Mesodermal cell (in vitro differentiated cells): ENCODE data around the gene DNAH5.

ENCODE experiments used
- H3K27ac ChIP-seq: 2 replicates; pipeline ENCODE4 v1.7.0; 2013; ENCODE audit warnings: mild to moderate bottlenecking, low read depth, low read length, moderate library complexity; ENCODE audit not compliant: severe bottlenecking
- H3K36me3 ChIP-seq: 2 replicates; pipeline ENCODE4 v1.7.1; 2013; ENCODE audit warnings: mild to moderate bottlenecking, low read length, moderate library complexity; ENCODE audit not compliant: control insufficient read depth, insufficient read depth
- H3K4me1 ChIP-seq: one replicate; pipeline ENCODE4 v1.7.1; 2013; ENCODE audit warnings: mild to moderate bottlenecking, low read length; ENCODE audit not compliant: insufficient read depth, control insufficient read depth, poor library complexity, severe bottlenecking
- H3K4me3 ChIP-seq: 2 replicates; pipeline ENCODE4 v1.7.0; 2013; ENCODE audit warnings: low read length, control low read depth, mild to moderate bottlenecking; ENCODE audit not compliant: insufficient read depth, poor library complexity, severe bottlenecking; ENCODE audit errors: extremely low read depth
- H3K9me3 ChIP-seq: 2 replicates; pipeline ENCODE4 v1.7.1; 2013; ENCODE audit warnings: mild to moderate bottlenecking, low read length, moderate library complexity; ENCODE audit not compliant: control insufficient read depth
- WGBS, 2 experiments: methylation state at CpG; one replicate each; pipeline ENCODE4 v1.1.5; 2013; ENCODE audit warnings: missing lambda C conversion rate in 2 of 2; ENCODE audit not compliant: insufficient coverage in 2 of 2; 5-methylcytosine and 5-hydroxymethylcytosine counted together

DNAH5 gene

DNA sequence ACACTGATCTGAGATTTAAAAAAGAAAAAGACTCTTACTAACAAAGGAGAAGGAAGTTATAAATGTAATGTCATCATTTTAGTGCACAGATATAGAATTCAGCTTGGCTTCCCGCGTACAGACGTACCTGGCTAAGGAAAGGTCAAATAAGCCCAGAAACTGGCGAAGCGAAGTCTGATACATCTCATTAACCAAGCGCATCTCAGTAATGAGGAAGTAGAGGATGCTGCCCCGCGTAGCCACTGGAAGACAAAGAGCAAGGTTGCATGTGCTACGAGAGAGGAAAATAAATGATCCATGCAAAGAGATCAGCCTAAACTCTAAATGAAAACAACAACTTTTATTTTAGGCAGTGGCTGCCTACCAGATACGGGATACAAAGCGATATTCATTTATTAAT lies 208.8 kb downstream of the DNAH5 start:
- WGBS, 2 experiments, result 93 to 94% methylated on average over 3 to 6 of the region's 11 CpGs
- H3K4me1 ChIP-seq, result no peaks in the 10 kb centered on the region
- H3K27ac ChIP-seq, result no peak overlapping the region
- H3K4me3 ChIP-seq, result no peak overlapping the region
- no peaks in the 10 kb centered on the region for H3K9me3 ChIP-seq
- no peaks in the 10 kb centered on the region for H3K36me3 ChIP-seq

GRCh38 chr5:13731121-13731628 lies 213.3 kb downstream of the DNAH5 start:
- 90% methylated on average over 5 of the region's 6 CpGs; no CpG with 5 or more reads in 1 of the 2 experiments for WGBS, 2 experiments
- H3K9me3 ChIP-seq, result no peaks in the 10 kb centered on the region
- H3K36me3 ChIP-seq, result no peaks in the 10 kb centered on the region
- H3K27ac ChIP-seq, result no peak overlapping the region
- H3K4me3 ChIP-seq, result no peak overlapping the region
- H3K4me1 ChIP-seq, result no peaks in the 10 kb centered on the region

DNA sequence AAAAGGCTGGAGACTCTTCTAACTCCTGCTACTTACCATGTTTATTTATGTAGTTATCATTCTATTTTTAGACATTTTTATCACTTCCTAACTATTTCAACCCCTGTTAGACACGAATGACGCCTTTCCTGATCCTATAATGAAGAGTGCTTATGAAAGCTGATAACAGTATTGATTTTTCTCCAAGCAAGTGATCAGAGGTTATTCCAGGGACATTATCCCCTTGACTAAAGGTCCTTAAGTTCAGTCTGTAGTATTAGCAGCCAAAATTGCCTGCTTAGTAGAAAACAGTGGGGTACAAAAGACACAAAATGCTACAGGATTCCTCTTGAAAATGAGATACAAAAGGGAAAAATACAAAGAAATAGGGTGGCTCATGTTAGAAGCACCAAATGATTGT lies 235.6 kb downstream of the DNAH5 start:
- Histone ChIP-seq H3K4me3 (no peak overlapping the region), H3K4me1 (peaks cover 7% of the 10 kb centered on the region), H3K9me3 (no peaks in the 10 kb centered on the region), H3K36me3 (no peaks in the 10 kb centered on the region), H3K27ac (no peak overlapping the region)
- WGBS, 2 experiments, result no CpG with 5 or more reads among the region's 2 CpGs

DNA sequence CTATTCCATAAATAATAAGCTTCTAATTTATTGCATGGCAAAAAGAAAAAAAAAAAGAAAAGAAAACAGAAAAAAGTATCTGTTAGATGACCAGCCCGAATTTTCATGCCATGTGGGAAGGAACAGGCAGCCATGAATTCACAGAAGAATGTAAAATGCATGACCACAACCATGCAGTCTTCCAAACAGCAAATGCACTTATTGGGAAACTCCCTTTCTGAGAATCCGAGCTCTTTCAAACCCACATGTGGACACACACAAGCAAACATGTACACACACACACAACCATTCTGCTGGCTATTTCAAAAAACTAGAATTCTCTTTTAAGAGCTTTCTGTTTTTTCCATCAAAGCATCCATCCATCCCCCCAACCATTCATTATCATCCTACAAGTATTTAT lies 236.1 kb downstream of the DNAH5 start:
- no peaks in the 10 kb centered on the region for H3K36me3 ChIP-seq
- H3K27ac ChIP-seq, result no peak overlapping the region
- no peaks in the 10 kb centered on the region for H3K9me3 ChIP-seq
- whole genome bisulfite sequencing, 2 experiments, result 83 to 85% methylated on average over 2 of the region's 2 CpGs
- H3K4me3 ChIP-seq, result no peak overlapping the region
- H3K4me1 ChIP-seq, result peaks cover 8% of the 10 kb centered on the region

- Histone ChIP-seq H3K27ac (no peak overlapping the region), H3K4me1 (peaks cover 8% of the 10 kb centered on the region), H3K36me3 (no peaks in the 10 kb centered on the region), H3K4me3 (no peak overlapping the region), H3K9me3 (no peaks in the 10 kb centered on the region)
- WGBS, 2 experiments, result 61 to 71% methylated on average over 3 to 4 of the region's 4 CpGs
Measured at GRCh38 chr5:13704396-13704795, 240.1 kb downstream of the DNAH5 start.

- Histone ChIP-seq H3K4me1 (peaks cover 8% of the 10 kb centered on the region), H3K4me3 (no peak overlapping the region), H3K27ac (no peak overlapping the region), H3K36me3 (no peaks in the 10 kb centered on the region), H3K9me3 (no peaks in the 10 kb centered on the region)
- WGBS, 2 experiments, result 93 to 97% methylated on average over 3 of the region's 6 CpGs
Measured at GRCh38 chr5:13700626-13701025, 243.9 kb downstream of the DNAH5 start.

DNA sequence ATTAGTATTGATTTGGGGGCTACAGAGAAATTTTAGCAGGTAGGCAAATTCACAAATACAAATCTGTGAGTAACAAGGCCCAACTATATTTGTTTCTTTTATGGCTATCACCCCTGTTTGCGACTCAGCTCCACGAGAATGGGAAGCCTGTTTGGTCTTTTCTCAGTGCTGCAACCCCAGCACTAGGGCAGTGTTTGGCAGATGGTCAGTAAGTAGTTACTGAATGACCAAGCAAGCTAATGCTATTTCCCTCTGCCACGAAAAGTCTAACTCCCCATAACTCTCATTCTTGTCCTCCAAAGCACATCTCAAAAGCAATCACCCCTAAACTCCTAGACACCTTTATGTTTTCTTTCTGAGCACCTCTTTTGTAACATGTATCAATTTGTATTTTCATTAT lies 245.6 kb downstream of the DNAH5 start:
- no peak overlapping the region for H3K4me3 ChIP-seq
- 74 to 100% methylated on average over 1 to 2 of the region's 3 CpGs for WGBS, 2 experiments
- peaks cover under 1% of the 10 kb centered on the region for H3K4me1 ChIP-seq
- no peaks in the 10 kb centered on the region for H3K9me3 ChIP-seq
- no peak overlapping the region for H3K27ac ChIP-seq
- no peaks in the 10 kb centered on the region for H3K36me3 ChIP-seq

GRCh38 chr5:13695076-13695712 lies 249.3 kb downstream of the DNAH5 start:
- no peaks in the 10 kb centered on the region for H3K4me1 ChIP-seq
- 86 to 95% methylated on average over 5 to 7 of the region's 9 CpGs for WGBS, 2 experiments
- no peaks in the 10 kb centered on the region for H3K9me3 ChIP-seq
- H3K27ac ChIP-seq, result no peak overlapping the region
- no peaks in the 10 kb centered on the region for H3K36me3 ChIP-seq
- no peak overlapping the region for H3K4me3 ChIP-seq

GRCh38 chr5:13692172-13692571 lies 252.3 kb downstream of the DNAH5 start:
- Histone ChIP-seq H3K9me3 (no peaks in the 10 kb centered on the region), H3K27ac (no peak overlapping the region), H3K36me3 (no peaks in the 10 kb centered on the region), H3K4me3 (no peak overlapping the region), H3K4me1 (no peaks in the 10 kb centered on the region)

DNA sequence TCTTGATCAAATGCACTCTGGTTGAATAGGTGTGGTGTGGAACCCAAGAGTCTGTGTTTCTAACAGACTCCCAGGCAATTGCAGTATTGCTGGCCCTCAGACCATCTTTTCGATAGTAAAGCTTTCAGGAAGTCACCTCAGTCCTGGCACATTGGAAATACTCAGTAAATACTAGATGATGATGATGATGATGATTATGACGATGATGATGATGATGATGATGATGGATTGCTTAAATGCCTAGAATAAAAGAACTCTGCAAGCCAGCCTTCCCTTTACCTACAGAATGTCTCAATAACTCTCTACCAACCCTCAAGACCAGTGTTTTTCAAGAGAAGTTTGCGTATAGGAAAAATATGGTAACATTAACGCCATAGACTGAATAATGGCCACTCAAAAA lies 268.0 kb downstream of the DNAH5 start:
- H3K9me3 ChIP-seq, result no peaks in the 10 kb centered on the region
- H3K4me3 ChIP-seq, result no peak overlapping the region
- H3K4me1 ChIP-seq, result no peaks in the 10 kb centered on the region
- H3K27ac ChIP-seq, result no peak overlapping the region
- WGBS, 2 experiments, result 67% methylated on average over 1 of the region's 4 CpGs; no CpG with 5 or more reads in 1 of the 2 experiments
- H3K36me3 ChIP-seq, result no peaks in the 10 kb centered on the region

DNA sequence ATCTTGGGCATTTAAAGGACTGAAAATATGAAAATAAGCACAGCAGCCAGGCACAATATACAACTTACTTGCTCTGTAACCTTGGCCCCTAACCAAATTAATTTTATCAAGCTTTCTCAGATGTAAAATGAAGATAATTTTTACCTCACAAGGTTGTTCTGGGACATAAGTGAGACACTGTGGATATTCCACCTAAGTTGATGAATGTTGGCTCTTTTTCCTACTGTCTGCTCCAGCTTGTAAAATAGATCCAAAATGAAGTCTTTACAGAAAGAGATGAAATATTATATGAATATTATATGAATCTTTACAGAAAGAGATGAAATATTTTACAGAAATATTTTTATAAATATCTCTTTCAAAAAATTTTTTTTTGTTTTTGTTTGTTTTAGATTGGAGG lies 270.1 kb downstream of the DNAH5 start:
- Histone ChIP-seq H3K4me1 (no peaks in the 10 kb centered on the region), H3K27ac (no peak overlapping the region), H3K36me3 (no peaks in the 10 kb centered on the region), H3K9me3 (no peaks in the 10 kb centered on the region), H3K4me3 (no peak overlapping the region)
